Peyer's patch (tissue), 4 donors: ENCODE data around the gene CLMN. TPM values are rescaled to one million over a fixed set of nuclear protein-coding genes. Genes with fewer than 3 reads are reported as not detected.

ENCODE experiments used
- DNase-seq, 3 donors: peaks; one replicate each; pipeline ENCODE4 v3.0.0-alpha.2; 2017 to 2019
- H3K27ac ChIP-seq, 4 donors: fragments of 200-600 bp; sonication (generic); one replicate each; pipeline ENCODE4 v1.5.1; 2016 to 2019
- H3K27me3 ChIP-seq, 2 donors: fragments of 200-600 bp; sonication (generic); one replicate each; pipeline ENCODE4 v1.5.1; 2019
- H3K36me3 ChIP-seq, 3 donors: fragments of 200-600 bp; sonication (generic); one replicate each; pipeline ENCODE4 v1.5.1; 2016 to 2019
- H3K4me1 ChIP-seq, 4 donors: fragments of 200-600 bp; sonication (generic); one replicate each; pipeline ENCODE4 v1.5.1; 2016 to 2019
- H3K4me3 ChIP-seq, 4 donors: fragments of 200-600 bp; sonication (generic); 1 replicate in 3 of 4; 2 replicates in 1 of 4; pipeline ENCODE4 v1.5.1; 2016 to 2019; ENCODE audit warnings: mild to moderate bottlenecking in 1 of 4
- H3K9me3 ChIP-seq, 4 donors: fragments of 200-600 bp; sonication (generic); one replicate each; pipeline ENCODE4 v1.5.1; 2016 to 2019; ENCODE audit warnings: mild to moderate bottlenecking in 1 of 4
- CTCF ChIP-seq, 6 experiments: fragments of 450-650 bp in 4 of 6; fragments of 200-600 bp in 2 of 6; sonication (generic) in 1 of 6; IDR thresholded peaks; one replicate each; pipeline ENCODE4 v1.5.1; 2017 to 2019; ENCODE audit warnings: antibody characterized with exemption in 6 of 6, mild to moderate bottlenecking in 3 of 6, moderate library complexity in 1 of 6
- POLR2A ChIP-seq, 2 donors: fragments of 450-650 bp; IDR thresholded peaks; one replicate each; pipeline ENCODE4 v1.5.1; 2017; ENCODE audit warnings: antibody characterized with exemption in 2 of 2, mild to moderate bottlenecking in 2 of 2, moderate library complexity in 2 of 2
- total RNA-seq, 4 donors: library from RNA; depleted of rRNA; stranded (reverse); fragments of >200 nt; gene quantifications; one replicate each; pipeline ENCODE4 v1.1.0, GENCODE V29; 2016

The CLMN gene
- total RNA-seq, 4 donors from 2014 or later = 18.7 to 38.8 (median 36.4) TPM

GRCh38 chr14:95238487-95239298, 81.0 kb downstream of the CLMN start:
- TF ChIP-seq POLR2A (IDR thresholded peaks at IDR 0.05) (no peak), CTCF (IDR thresholded peaks at IDR 0.05) (no peak)
- Histone ChIP-seq H3K36me3 (no peaks in the 10 kb centered on the region), H3K4me3 (no peak overlapping the region), H3K27ac (no peak overlapping the region), H3K27me3 (no peaks in the 10 kb centered on the region), H3K9me3 (no peaks in the 10 kb centered on the region), H3K4me1 (peaks cover 0 to 13% (median 2%) of the 10 kb centered on the region in 4 donors)
- DNase-seq = no peak

- Histone ChIP-seq H3K27ac (no peak overlapping the region), H3K27me3 (no peaks in the 10 kb centered on the region), H3K4me3 (no peak overlapping the region), H3K9me3 (no peaks in the 10 kb centered on the region), H3K36me3 (no peaks in the 10 kb centered on the region), H3K4me1 (peaks cover 0 to 13% (median 2%) of the 10 kb centered on the region in 4 donors)
- TF ChIP-seq POLR2A (IDR thresholded peaks at IDR 0.05) (no peak), CTCF (IDR thresholded peaks at IDR 0.05) (no peak)
- no peak for DNase-seq
Measured at GRCh38 chr14:95237958-95238340, 81.8 kb downstream of the CLMN start.

- DNase-seq = peak in 1 of 3 donors; percentile 57
- Histone ChIP-seq H3K4me3 (no peak overlapping the region), H3K4me1 (peaks cover 0 to 13% (median 2%) of the 10 kb centered on the region in 4 donors), H3K9me3 (no peaks in the 10 kb centered on the region), H3K27me3 (no peaks in the 10 kb centered on the region), H3K36me3 (no peaks in the 10 kb centered on the region), H3K27ac (no peak overlapping the region)
- TF ChIP-seq POLR2A (IDR thresholded peaks at IDR 0.05) = no peak
- TF ChIP-seq CTCF (IDR thresholded peaks at IDR 0.05) = peak in 2 of 6 experiments; percentile 6 to 13
Measured at GRCh38 chr14:95237121-95237957, 82.4 kb downstream of the CLMN start.

- DNase-seq = no peak
- Histone ChIP-seq H3K27ac (no peak overlapping the region), H3K27me3 (no peaks in the 10 kb centered on the region), H3K4me1 (peaks cover 0 to 13% (median 2%) of the 10 kb centered on the region in 4 donors), H3K36me3 (no peaks in the 10 kb centered on the region), H3K4me3 (no peak overlapping the region), H3K9me3 (no peaks in the 10 kb centered on the region)
- TF ChIP-seq CTCF (IDR thresholded peaks at IDR 0.05) (no peak), POLR2A (IDR thresholded peaks at IDR 0.05) (no peak)
Measured at GRCh38 chr14:95236221-95236620, 83.5 kb downstream of the CLMN start.

- no peaks in the 10 kb centered on the region for H3K27me3 ChIP-seq
- H3K4me1 ChIP-seq = peaks cover 0 to 13% (median 2%) of the 10 kb centered on the region in 4 donors
- no peak for DNase-seq
- H3K9me3 ChIP-seq = no peaks in the 10 kb centered on the region
- no peak overlapping the region for H3K4me3 ChIP-seq
- no peaks in the 10 kb centered on the region for H3K36me3 ChIP-seq
- TF ChIP-seq CTCF (IDR thresholded peaks at IDR 0.05) (no peak), POLR2A (IDR thresholded peaks at IDR 0.05) (no peak)
- H3K27ac ChIP-seq = no peak overlapping the region
Measured at GRCh38 chr14:95235767-95236166, 83.9 kb downstream of the CLMN start.
